H9 (cell line): ENCODE results near the gene BFSP1. TPM values are rescaled to one million over a fixed set of nuclear protein-coding genes. Genes with fewer than 3 reads are reported as not detected.

ENCODE experiments used
- DNase-seq: peaks from one replicate; pipeline ENCODE4 v3.0.0-alpha.2; 2017
- H2AFZ ChIP-seq: one replicate; pipeline ENCODE4 v1.6.1; 2013; ENCODE audit warnings: mild to moderate bottlenecking, low read length, control low read depth, moderate library complexity
- H2AK5ac ChIP-seq: 2 replicates; pipeline ENCODE4 v1.6.1; 2013; ENCODE audit warnings: low read length, control low read depth, mixed read lengths; ENCODE audit not compliant: insufficient read length
- H2BK120ac ChIP-seq: one replicate; pipeline ENCODE4 v1.6.1; 2013; ENCODE audit warnings: low read depth, mild to moderate bottlenecking, low read length, control low read depth, inconsistent platforms; ENCODE audit not compliant: poor library complexity, severe bottlenecking
- H2BK12ac ChIP-seq: 2 replicates; pipeline ENCODE4 v1.6.1; 2013; ENCODE audit warnings: low read length, control low read depth, mixed read lengths, low read depth; ENCODE audit not compliant: insufficient read length
- H2BK15ac ChIP-seq: 2 replicates; pipeline ENCODE4 v1.6.1; 2013; ENCODE audit warnings: low read depth, low read length, control low read depth
- H2BK20ac ChIP-seq: one replicate; pipeline ENCODE4 v1.6.1; 2013; ENCODE audit warnings: low read depth, mild to moderate bottlenecking, low read length, control low read depth, inconsistent platforms; ENCODE audit not compliant: poor library complexity, severe bottlenecking
- H2BK5ac ChIP-seq: 2 replicates; pipeline ENCODE4 v1.6.1; 2013; ENCODE audit warnings: low read length, control low read depth, mixed read lengths; ENCODE audit not compliant: insufficient read length
- H3K14ac ChIP-seq: 2 replicates; pipeline ENCODE4 v1.6.1; 2013; ENCODE audit warnings: low read length, control low read depth; ENCODE audit not compliant: insufficient read depth
- H3K18ac ChIP-seq: 2 replicates; pipeline ENCODE4 v1.6.1; 2013; ENCODE audit warnings: low read depth, mild to moderate bottlenecking, mixed read lengths, low read length, control low read depth; ENCODE audit not compliant: insufficient read length
- H3K23ac ChIP-seq: 2 replicates; pipeline ENCODE4 v1.6.1; 2013; ENCODE audit warnings: low read length, control low read depth, mixed read lengths, low read depth; ENCODE audit not compliant: insufficient read length
- H3K23me2 ChIP-seq: 2 replicates; pipeline ENCODE4 v1.6.1; 2013; ENCODE audit warnings: low read depth, mild to moderate bottlenecking, mixed read lengths, low read length, control low read depth; ENCODE audit not compliant: insufficient read length, poor library complexity, severe bottlenecking
- H3K27ac ChIP-seq: 2 replicates; pipeline ENCODE4 v1.5.1; 2013; ENCODE audit warnings: low read length, control low read depth, mixed read lengths, low read depth; ENCODE audit not compliant: insufficient read length
- H3K27me3 ChIP-seq: 2 replicates; pipeline ENCODE4 v1.6.1; 2013; ENCODE audit warnings: low read length, control low read depth, inconsistent platforms; ENCODE audit not compliant: insufficient read depth
- H3K4ac ChIP-seq: 2 replicates; pipeline ENCODE4 v1.6.1; 2013; ENCODE audit warnings: low read depth, mild to moderate bottlenecking, control low read depth, inconsistent platforms, low read length, moderate library complexity
- H3K4me1 ChIP-seq: 2 replicates; pipeline ENCODE4 v1.6.1; 2013; ENCODE audit warnings: low read length, control low read depth, inconsistent platforms; ENCODE audit not compliant: insufficient read depth
- H3K4me2 ChIP-seq: 2 replicates; pipeline ENCODE4 v1.6.1; 2013; ENCODE audit warnings: low read length, control low read depth, mixed read lengths; ENCODE audit not compliant: insufficient read length, insufficient read depth
- H3K56ac ChIP-seq: 2 replicates; pipeline ENCODE4 v1.6.1; 2013; ENCODE audit warnings: low read depth, mild to moderate bottlenecking, mixed read lengths, low read length, control low read depth; ENCODE audit not compliant: insufficient read length
- H3K79me1 ChIP-seq: 2 replicates; pipeline ENCODE4 v1.6.1; 2013; ENCODE audit warnings: low read depth, mild to moderate bottlenecking, moderate library complexity, low read length, control low read depth, inconsistent platforms; ENCODE audit not compliant: insufficient read depth, poor library complexity, severe bottlenecking
- H3K79me2 ChIP-seq: 2 replicates; pipeline ENCODE4 v1.6.1; 2013; ENCODE audit warnings: low read length, control low read depth, inconsistent platforms; ENCODE audit not compliant: insufficient read depth
- H3K9ac ChIP-seq: 2 replicates; pipeline ENCODE4 v1.6.1; 2013; ENCODE audit warnings: low read length, control low read depth, mixed read lengths; ENCODE audit not compliant: insufficient read length; ENCODE audit errors: extremely low read depth
- H3K9me3 ChIP-seq: one replicate; pipeline ENCODE4 v1.6.1; 2013; ENCODE audit warnings: low read depth, low read length, inconsistent platforms; ENCODE audit not compliant: control insufficient read depth
- H3T11ph ChIP-seq: one replicate; pipeline ENCODE4 v1.6.1; 2013; ENCODE audit warnings: mild to moderate bottlenecking, low read length, control low read depth, inconsistent platforms
- H4K20me1 ChIP-seq: one replicate; pipeline ENCODE4 v1.6.1; 2013; ENCODE audit not compliant: control insufficient read depth, insufficient read length, insufficient read depth
- H4K5ac ChIP-seq: 2 replicates; pipeline ENCODE4 v1.6.1; 2013; ENCODE audit warnings: low read depth, mild to moderate bottlenecking, mixed read lengths, low read length, control low read depth; ENCODE audit not compliant: insufficient read length
- H4K8ac ChIP-seq: replicated peaks from 2 replicates; pipeline ENCODE4 v1.6.1; 2013; ENCODE audit warnings: low read length, control low read depth, mixed read lengths, low read depth; ENCODE audit not compliant: insufficient read length
- H4K91ac ChIP-seq: 2 replicates; pipeline ENCODE4 v1.6.1; 2013; ENCODE audit warnings: low read depth, mild to moderate bottlenecking, moderate library complexity, mixed read lengths, low read length, control low read depth; ENCODE audit not compliant: insufficient read length
- H3K27ac Mint-ChIP-seq, 3 experiments: 2 replicates in 2 of 3; 3 replicates in 1 of 3; pipeline ENCODE4 v1.8.0; 2020 to 2021; ENCODE audit warnings: mixed read lengths in 3 of 3, mild to moderate bottlenecking in 1 of 3, moderate library complexity in 1 of 3
- H3K27me3 Mint-ChIP-seq: 2 replicates; pipeline ENCODE4 v1.8.0; 2021; ENCODE audit warnings: low read depth, mild to moderate bottlenecking, moderate library complexity, mixed read lengths
- H3K36me3 Mint-ChIP-seq, 3 experiments: 2 replicates in 2 of 3; 3 replicates in 1 of 3; pipeline ENCODE4 v1.8.0; 2020 to 2021; ENCODE audit warnings: low read depth in 3 of 3, mixed read lengths in 3 of 3; ENCODE audit not compliant: insufficient read depth in 1 of 3
- H3K4me1 Mint-ChIP-seq, 2 experiments: 2 replicates each; pipeline ENCODE4 v1.8.0; 2020; ENCODE audit warnings: mixed read lengths in 2 of 2
- H3K4me3 Mint-ChIP-seq, 2 experiments: 2 replicates in 1 of 2; 3 replicates in 1 of 2; pipeline ENCODE4 v1.8.0; 2020 to 2021; ENCODE audit warnings: mild to moderate bottlenecking in 2 of 2, mixed read lengths in 2 of 2, moderate library complexity in 1 of 2
- H3K9me3 Mint-ChIP-seq, 2 experiments: 2 replicates in 1 of 2; 3 replicates in 1 of 2; pipeline ENCODE4 v1.8.0; 2020; ENCODE audit warnings: mild to moderate bottlenecking in 2 of 2, mixed read lengths in 2 of 2, moderate library complexity in 1 of 2
- WGBS: extraction: QIAGEN DNeasy Blood & Tissue Kit; methylation state at CpG from one replicate; pipeline ENCODE4 v1.1.7; 2013; ENCODE audit warnings: missing lambda C conversion rate, low lambda C conversion rate, mixed read lengths; ENCODE audit not compliant: insufficient read length; ENCODE audit errors: extremely low coverage; 5-methylcytosine and 5-hydroxymethylcytosine counted together
- total RNA-seq: library from RNA; stranded (reverse); gene quantifications from 2 replicates; pipeline ENCODE4 v1.2.1, GENCODE V29; 2021
- TF ChIP-seq, protein P1 (sequence below): fragments of 200-600 bp; sonication (generic); conservative IDR thresholded peaks from 3 replicates; pipeline ENCODE4 v1.8.0; 2021; ENCODE audit warnings: antibody characterized with exemption, mild to moderate bottlenecking

Gene BFSP1
- total RNA-seq, 1 experiment from 2014 or later: 9.4 TPM

- DNase-seq: no peak
- H3K9me3 Mint-ChIP-seq: no peaks in the 10 kb centered on the region
- no peaks in the 10 kb centered on the region for H3K79me1 ChIP-seq
These were observed 10.8 kb upstream of the BFSP1 start for GRCh38 chr20:17541996-17542395.

More at GRCh38 chr20:17541996-17542395, 10.8 kb upstream of the BFSP1 start:
- Mint-ChIP-seq H3K4me1 (peaks cover 6 to 11% of the 10 kb centered on the region in 2 experiments; a peak in 3 of 4 replicates), H3K27ac (no peak overlapping the region), H3K27me3 (no peaks in the 10 kb centered on the region), H3K36me3 (peaks cover 0 to 1% (median 0%) of the 10 kb centered on the region in 3 experiments; a peak in 1 of 7 replicates), H3K4me3 (no peak overlapping the region)
- H2BK120ac ChIP-seq: no peak overlapping the region
- no peak overlapping the region for H3K18ac ChIP-seq
- H2BK20ac ChIP-seq: no peak overlapping the region
- no peaks in the 10 kb centered on the region for H3K27me3 ChIP-seq
- no peak overlapping the region for H3T11ph ChIP-seq
- H3K9me3 ChIP-seq: no peaks in the 10 kb centered on the region
- H3K4ac ChIP-seq: no peak overlapping the region
- TF ChIP-seq, protein P1, sequence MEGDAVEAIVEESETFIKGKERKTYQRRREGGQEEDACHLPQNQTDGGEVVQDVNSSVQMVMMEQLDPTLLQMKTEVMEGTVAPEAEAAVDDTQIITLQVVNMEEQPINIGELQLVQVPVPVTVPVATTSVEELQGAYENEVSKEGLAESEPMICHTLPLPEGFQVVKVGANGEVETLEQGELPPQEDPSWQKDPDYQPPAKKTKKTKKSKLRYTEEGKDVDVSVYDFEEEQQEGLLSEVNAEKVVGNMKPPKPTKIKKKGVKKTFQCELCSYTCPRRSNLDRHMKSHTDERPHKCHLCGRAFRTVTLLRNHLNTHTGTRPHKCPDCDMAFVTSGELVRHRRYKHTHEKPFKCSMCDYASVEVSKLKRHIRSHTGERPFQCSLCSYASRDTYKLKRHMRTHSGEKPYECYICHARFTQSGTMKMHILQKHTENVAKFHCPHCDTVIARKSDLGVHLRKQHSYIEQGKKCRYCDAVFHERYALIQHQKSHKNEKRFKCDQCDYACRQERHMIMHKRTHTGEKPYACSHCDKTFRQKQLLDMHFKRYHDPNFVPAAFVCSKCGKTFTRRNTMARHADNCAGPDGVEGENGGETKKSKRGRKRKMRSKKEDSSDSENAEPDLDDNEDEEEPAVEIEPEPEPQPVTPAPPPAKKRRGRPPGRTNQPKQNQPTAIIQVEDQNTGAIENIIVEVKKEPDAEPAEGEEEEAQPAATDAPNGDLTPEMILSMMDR: no peak
- no CpG with 5 or more reads among the region's 5 CpGs for WGBS
- no peak overlapping the region for H3K9ac ChIP-seq
- H2BK5ac ChIP-seq: no peak overlapping the region
- H2AFZ ChIP-seq: no peak overlapping the region
- no peak overlapping the region for H3K56ac ChIP-seq
- H2BK15ac ChIP-seq: no peak overlapping the region
- no peak overlapping the region for H2BK12ac ChIP-seq
- no peak overlapping the region for H3K4me2 ChIP-seq
- H4K91ac ChIP-seq: no peak overlapping the region
- H2AK5ac ChIP-seq: no peak overlapping the region
- H3K79me2 ChIP-seq: no peaks in the 10 kb centered on the region
- H3K23me2 ChIP-seq: no peaks in the 10 kb centered on the region
- H3K27ac ChIP-seq: no peak overlapping the region
- H3K4me1 ChIP-seq: no peaks in the 10 kb centered on the region
- no peak overlapping the region for H3K14ac ChIP-seq
- H4K8ac ChIP-seq: no peak overlapping the region
- H4K20me1 ChIP-seq: no peaks in the 10 kb centered on the region
- no peak overlapping the region for H4K5ac ChIP-seq
- no peak overlapping the region for H3K23ac ChIP-seq
